Peyer's patch (tissue), 4 donors: ENCODE data around the gene EGFL7. TPM values are rescaled to one million over a fixed set of nuclear protein-coding genes. Genes with fewer than 3 reads are reported as not detected.

Experiments used
- DNase-seq, 3 donors: peaks; one replicate each; pipeline ENCODE4 v3.0.0-alpha.2; 2017 to 2019
- H3K27ac ChIP-seq, 4 donors: fragments of 200-600 bp; sonication (generic); one replicate each; pipeline ENCODE4 v1.5.1; 2016 to 2019
- H3K27me3 ChIP-seq, 2 donors: fragments of 200-600 bp; sonication (generic); one replicate each; pipeline ENCODE4 v1.5.1; 2019
- H3K36me3 ChIP-seq, 3 donors: fragments of 200-600 bp; sonication (generic); one replicate each; pipeline ENCODE4 v1.5.1; 2016 to 2019
- H3K4me1 ChIP-seq, 4 donors: fragments of 200-600 bp; sonication (generic); one replicate each; pipeline ENCODE4 v1.5.1; 2016 to 2019
- H3K4me3 ChIP-seq, 4 donors: fragments of 200-600 bp; sonication (generic); 1 replicate in 3 of 4; 2 replicates in 1 of 4; pipeline ENCODE4 v1.5.1; 2016 to 2019; ENCODE audit warnings: mild to moderate bottlenecking in 1 of 4
- H3K9me3 ChIP-seq, 4 donors: fragments of 200-600 bp; sonication (generic); one replicate each; pipeline ENCODE4 v1.5.1; 2016 to 2019; ENCODE audit warnings: mild to moderate bottlenecking in 1 of 4
- CTCF ChIP-seq, 6 experiments: fragments of 450-650 bp in 4 of 6; fragments of 200-600 bp in 2 of 6; sonication (generic) in 1 of 6; IDR thresholded peaks; one replicate each; pipeline ENCODE4 v1.5.1; 2017 to 2019; ENCODE audit warnings: antibody characterized with exemption in 6 of 6, mild to moderate bottlenecking in 3 of 6, moderate library complexity in 1 of 6
- POLR2A ChIP-seq, 2 donors: fragments of 450-650 bp; IDR thresholded peaks; one replicate each; pipeline ENCODE4 v1.5.1; 2017; ENCODE audit warnings: antibody characterized with exemption in 2 of 2, mild to moderate bottlenecking in 2 of 2, moderate library complexity in 2 of 2
- total RNA-seq, 4 donors: library from RNA; depleted of rRNA; stranded (reverse); fragments of >200 nt; gene quantifications; one replicate each; pipeline ENCODE4 v1.1.0, GENCODE V29; 2016

Gene EGFL7
- total RNA-seq, 4 donors from 2014 or later: 21.5 to 77.6 (median 46.0) TPM

GRCh38 chr9:136681945-136682699, 19.4 kb downstream of the EGFL7 start:
- no peak for DNase-seq
- H3K27ac ChIP-seq: no peak overlapping the region
- no peaks in the 10 kb centered on the region for H3K27me3 ChIP-seq
- H3K4me3 ChIP-seq: no peak overlapping the region
- H3K4me1 ChIP-seq: peaks cover 0 to 64% (median 7%) of the 10 kb centered on the region in 4 donors
- peaks cover 0 to 15% (median 0%) of the 10 kb centered on the region in 3 donors for H3K36me3 ChIP-seq
- H3K9me3 ChIP-seq: no peaks in the 10 kb centered on the region
- TF ChIP-seq POLR2A (IDR thresholded peaks at IDR 0.05) (no peak), CTCF (IDR thresholded peaks at IDR 0.05) (no peak)

GRCh38 chr9:136682710-136683109, 20.0 kb downstream of the EGFL7 start:
- no peak overlapping the region for H3K4me3 ChIP-seq
- H3K36me3 ChIP-seq: peaks cover 0 to 11% (median 0%) of the 10 kb centered on the region in 3 donors
- DNase-seq: no peak
- TF ChIP-seq POLR2A (IDR thresholded peaks at IDR 0.05) (no peak), CTCF (IDR thresholded peaks at IDR 0.05) (no peak)
- H3K27me3 ChIP-seq: no peaks in the 10 kb centered on the region
- H3K4me1 ChIP-seq: peaks cover 0 to 60% (median 8%) of the 10 kb centered on the region in 4 donors
- H3K9me3 ChIP-seq: no peaks in the 10 kb centered on the region
- H3K27ac ChIP-seq: no peak overlapping the region

GRCh38 chr9:136683173-136683745, 20.5 kb downstream of the EGFL7 start:
- Histone ChIP-seq H3K4me1 (peaks cover 0 to 60% (median 11%) of the 10 kb centered on the region in 4 donors), H3K36me3 (peaks cover 0 to 11% (median 0%) of the 10 kb centered on the region in 3 donors), H3K9me3 (no peaks in the 10 kb centered on the region), H3K4me3 (no peak overlapping the region), H3K27ac (no peak overlapping the region), H3K27me3 (no peaks in the 10 kb centered on the region)
- no peak for DNase-seq
- TF ChIP-seq CTCF (IDR thresholded peaks at IDR 0.05) (no peak), POLR2A (IDR thresholded peaks at IDR 0.05) (no peak)

- no peak for TF ChIP-seq CTCF (IDR thresholded peaks at IDR 0.05)
- TF ChIP-seq POLR2A (IDR thresholded peaks at IDR 0.05): no peak
- H3K27me3 ChIP-seq: no peaks in the 10 kb centered on the region
- H3K9me3 ChIP-seq: no peaks in the 10 kb centered on the region
- peaks cover 0 to 63% (median 11%) of the 10 kb centered on the region in 4 donors for H3K4me1 ChIP-seq
- no peak overlapping the region for H3K4me3 ChIP-seq
- DNase-seq: no peak
- peaks cover 0 to 11% (median 0%) of the 10 kb centered on the region in 3 donors for H3K36me3 ChIP-seq
- H3K27ac ChIP-seq: no peak overlapping the region
These were observed 21.0 kb downstream of the EGFL7 start for GRCh38 chr9:136683755-136684154.

- H3K4me1 ChIP-seq: peaks cover 0 to 64% (median 11%) of the 10 kb centered on the region in 4 donors
These were observed 21.6 kb downstream of the EGFL7 start for GRCh38 chr9:136684339-136684738.

More at GRCh38 chr9:136684339-136684738, 21.6 kb downstream of the EGFL7 start:
- H3K27me3 ChIP-seq: no peaks in the 10 kb centered on the region
- DNase-seq: no peak
- peak overlapping the region in 1 of 4 donors; percentile 99 for H3K4me3 ChIP-seq
- TF ChIP-seq CTCF (IDR thresholded peaks at IDR 0.05) (no peak), POLR2A (IDR thresholded peaks at IDR 0.05) (no peak)
- H3K36me3 ChIP-seq: peaks cover 0 to 10% (median 0%) of the 10 kb centered on the region in 3 donors
- H3K9me3 ChIP-seq: no peaks in the 10 kb centered on the region
- no peak overlapping the region for H3K27ac ChIP-seq
